ENCODE measurements around the gene TUSC2.

TUSC2 gene

DNA sequence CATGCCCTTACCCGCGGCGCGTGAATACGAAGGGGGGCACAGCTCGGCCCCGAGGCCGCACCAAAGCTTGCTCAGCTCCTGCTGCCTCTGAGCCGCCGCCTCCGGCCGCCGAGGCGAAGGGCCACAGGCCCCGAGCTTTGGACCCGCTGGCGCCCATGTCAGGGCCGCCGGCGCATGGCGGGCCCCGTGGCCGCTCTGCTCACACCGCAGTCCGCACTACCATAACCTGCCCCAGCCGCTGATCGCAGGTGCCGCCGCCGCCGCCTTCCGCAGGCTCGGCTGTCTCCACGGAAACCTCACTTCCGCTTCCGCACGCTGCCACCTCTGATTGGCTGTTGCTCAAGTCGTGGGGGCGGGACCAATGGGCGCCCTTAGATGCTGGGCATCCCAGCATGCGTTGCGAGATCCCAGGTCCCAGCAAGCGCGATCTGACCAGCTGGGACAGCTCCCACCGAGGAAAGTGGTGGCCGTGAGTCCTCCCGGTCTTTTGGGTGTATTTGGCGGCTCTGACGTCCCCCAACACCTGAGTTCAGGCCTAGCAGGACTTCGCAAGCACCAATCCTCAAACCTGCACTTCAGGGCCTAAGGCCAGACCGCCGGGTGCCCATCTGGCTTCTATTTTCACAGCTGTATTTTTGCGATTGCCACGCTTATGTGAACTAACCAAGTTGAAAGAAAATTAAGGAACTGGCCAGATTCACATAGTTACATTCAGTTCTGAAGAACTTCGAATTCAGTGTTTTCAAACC, at the start of gene TUSC2:
Gene TUSC2, minus strand, starts transcription at position 281 of the 749 bp plus-strand sequence. Its CDS starts 124 bp downstream, at position 157.
- DNase-seq, result peak; percentile 79 to 92

GRCh38 chr3:50375258-50375931, 47.4 kb upstream of the TUSC2 start:
- DNase-seq, result no peak

DNA sequence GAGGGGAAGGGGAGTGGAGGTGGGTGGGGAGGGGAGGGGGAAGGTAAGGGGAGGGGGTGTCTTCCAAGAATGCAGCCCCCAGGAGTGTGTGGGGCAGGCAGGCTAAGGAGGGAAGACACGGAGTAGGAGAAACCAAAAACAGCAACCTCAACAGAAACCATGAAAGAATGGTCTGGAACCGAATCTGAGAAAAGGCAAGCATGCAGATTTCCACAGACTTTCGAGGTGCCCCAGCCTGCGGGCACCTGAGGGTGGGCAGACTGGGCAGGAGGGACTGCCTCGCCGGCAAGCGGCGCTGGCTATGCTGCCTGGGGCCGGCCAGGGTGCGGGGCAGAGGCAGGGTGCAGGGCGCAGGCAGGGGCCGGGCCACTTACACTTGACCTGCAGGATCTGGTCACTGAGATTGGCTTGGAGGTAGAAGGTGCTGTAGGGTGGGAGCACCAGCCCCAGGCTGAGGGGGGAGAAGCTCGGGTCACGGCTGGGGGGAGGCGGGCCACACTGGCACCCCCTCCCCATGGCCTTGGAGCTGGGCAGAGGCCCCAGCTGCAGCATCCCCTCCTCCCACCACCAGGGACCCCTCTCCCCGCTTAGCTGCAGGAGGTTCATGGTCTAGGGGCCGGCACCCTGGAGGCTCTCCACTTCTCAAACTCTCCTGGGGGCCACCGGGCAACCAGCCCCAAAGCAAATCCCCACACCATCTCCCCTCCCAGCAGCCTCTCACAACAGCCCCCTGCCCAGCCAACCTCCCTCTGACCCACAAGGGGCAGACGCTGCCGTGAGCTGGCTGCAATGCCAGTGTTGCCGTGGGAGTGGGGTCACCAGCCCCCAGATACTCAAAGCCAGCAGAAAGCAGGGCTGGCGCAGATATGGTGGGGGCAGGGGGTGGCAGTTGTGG, 46.6 kb upstream of the TUSC2 start:
- no peak for DNase-seq

DNA sequence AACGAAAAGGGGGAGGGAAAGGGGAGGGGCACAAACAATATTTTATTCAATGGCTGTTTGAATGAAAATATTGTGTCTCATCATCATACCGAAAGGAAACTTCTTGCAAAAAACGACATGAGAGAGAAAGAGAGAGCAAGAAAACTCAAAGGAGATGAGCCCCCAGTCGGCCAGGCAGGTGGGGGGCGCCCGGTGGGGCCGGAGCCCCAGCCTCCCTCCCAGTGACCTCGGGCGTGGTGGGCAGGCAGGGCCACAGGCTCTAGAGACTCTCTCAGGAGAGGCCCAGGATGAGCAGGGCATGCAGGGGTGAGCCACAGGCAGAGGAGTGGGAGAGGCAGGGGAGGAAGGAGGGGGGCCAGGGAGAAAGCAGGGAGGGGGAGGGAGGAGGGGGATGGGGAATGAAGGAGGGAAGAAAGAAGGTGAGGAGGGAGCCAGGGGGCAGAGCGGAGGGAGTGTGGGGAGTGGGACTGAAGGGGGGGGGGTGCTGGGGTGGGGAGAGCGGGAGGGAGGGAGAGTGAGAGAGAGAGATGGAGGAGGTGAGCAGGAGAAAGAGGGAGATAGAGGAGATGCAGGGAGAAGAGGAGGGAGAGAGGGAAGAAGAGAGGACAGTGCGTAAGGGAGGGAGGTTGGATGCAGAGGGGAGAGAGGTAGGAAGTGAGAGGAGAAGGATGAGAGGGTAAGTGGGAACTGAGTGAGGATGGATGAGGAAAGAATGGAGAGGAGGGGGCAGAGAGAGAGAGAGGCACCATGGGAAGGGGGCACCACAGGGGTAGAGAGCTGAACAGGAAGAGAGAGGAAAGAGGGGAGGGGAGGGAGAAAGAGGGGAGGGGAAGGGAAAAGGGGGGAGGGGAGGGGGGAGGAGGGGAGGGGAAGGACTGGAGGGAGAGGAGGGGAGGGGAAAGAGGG, 45.4 kb upstream of the TUSC2 start:
- no peak for DNase-seq

DNA sequence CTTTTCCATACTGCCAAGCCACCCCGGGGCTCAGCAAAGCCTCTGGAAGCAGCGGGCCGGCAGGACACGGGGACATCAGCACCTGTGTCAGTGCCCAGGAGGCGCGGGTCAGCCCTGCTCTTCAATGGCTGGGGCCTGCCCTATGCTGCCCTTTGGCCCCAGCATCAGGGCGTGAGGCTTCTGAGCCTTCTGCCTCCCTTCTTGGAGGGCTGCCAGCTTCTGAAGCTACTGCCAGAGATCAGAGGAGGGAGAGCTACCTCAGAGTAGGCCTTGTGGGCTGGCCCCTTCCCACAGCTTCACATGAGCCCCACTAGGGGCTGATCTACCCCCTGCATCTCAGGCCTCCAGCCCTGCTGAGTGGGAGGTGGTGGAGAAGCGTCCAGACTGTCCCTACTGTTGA, 44.3 kb upstream of the TUSC2 start:
- DNase-seq, result no peak

DNA sequence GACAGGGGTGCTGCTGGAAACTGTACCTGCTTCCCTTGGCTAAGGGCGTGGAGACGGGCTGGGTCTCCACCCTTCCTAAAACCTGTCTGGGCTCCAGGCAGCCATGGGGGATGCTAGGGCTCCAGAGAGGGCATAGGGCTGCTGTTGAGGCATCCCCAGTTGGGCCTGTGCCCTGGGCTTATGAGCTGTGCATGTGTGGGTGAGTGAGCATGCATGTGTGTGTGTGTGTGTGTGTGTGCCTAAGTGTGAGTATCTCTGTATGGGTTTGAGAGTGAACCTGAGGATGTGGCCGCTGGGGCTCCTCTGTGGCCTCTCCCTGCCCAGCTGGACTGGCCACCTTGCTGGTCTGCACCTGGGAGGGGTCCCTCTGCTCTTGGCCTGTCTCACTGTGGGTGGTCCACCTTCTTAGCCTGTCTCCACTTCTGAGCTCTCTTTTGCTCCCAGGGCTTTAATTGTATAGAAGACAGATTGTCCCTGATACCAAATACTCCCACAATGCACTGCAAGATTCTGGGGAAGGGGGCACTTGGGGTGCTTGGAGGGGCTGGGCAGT, 43.2 kb upstream of the TUSC2 start:
- no peak for DNase-seq

DNA sequence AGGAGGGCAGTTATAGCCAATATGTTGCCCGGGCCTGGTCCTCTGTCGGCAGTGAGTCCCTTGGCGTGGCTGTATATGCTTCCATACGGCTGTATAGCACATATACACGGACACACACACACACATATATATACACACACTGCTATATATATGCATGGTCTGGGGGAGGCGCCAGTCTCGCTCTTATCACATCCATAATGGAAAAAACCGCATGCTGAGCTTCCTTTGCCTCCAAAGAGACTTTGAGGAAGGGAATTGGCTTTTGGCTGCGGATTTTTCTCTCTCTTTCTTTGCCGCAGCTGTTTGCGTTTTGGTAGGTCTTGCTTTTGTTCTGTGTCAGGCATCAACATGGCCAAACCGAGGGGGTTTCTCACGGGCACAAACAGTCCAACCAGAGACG, 42.6 kb upstream of the TUSC2 start:
- DNase-seq, result no peak

DNA sequence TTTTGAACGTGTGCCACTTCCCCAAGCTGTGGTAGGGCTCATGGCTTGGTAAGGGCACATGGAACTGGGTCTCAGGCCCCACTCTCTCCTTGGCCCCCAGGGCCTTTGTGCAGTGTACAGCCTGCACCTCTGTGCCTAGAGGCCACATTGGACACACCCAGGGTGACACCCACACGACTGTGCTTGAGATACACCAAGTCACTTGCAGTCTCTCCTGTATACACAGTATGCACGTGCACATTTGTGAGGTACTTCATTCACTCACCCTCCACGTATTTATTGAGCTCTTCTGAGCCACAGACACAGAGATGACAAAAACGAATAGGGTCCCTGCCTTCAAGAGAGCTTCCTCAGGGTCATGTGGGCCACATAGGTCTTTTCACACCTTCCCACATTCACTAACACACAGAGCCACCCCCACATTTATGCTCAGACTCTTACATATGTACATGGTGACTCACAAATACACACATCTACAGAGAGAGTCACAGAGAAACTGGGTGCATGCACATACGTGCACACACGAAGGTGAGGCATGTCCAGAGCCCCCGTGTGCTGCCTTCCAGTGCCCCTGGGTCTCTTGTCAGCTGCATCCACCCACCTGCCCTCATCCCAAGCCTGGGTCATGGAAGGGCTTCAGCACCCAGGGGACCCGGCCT, 41.1 kb upstream of the TUSC2 start:
- DNase-seq, result no peak

DNA sequence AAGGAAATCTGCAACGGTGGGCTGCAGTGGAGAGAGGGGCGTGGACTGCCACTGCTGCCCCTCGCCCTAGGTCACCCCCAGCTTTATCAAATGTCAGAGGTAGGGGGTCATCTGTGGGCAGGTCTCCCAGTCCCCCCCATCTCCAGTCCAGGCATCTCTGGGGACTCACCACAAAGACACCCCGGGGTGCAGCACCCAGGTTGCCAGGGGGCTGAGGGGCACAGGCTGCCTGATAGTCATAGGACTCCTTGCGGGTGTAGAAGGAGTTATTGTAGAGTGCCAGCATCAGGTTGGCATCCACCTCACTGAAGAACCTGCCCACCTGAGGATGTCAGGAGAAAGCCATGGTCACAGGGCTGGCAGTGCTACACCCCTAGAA, 37.8 kb upstream of the TUSC2 start:
- no peak for DNase-seq

DNA sequence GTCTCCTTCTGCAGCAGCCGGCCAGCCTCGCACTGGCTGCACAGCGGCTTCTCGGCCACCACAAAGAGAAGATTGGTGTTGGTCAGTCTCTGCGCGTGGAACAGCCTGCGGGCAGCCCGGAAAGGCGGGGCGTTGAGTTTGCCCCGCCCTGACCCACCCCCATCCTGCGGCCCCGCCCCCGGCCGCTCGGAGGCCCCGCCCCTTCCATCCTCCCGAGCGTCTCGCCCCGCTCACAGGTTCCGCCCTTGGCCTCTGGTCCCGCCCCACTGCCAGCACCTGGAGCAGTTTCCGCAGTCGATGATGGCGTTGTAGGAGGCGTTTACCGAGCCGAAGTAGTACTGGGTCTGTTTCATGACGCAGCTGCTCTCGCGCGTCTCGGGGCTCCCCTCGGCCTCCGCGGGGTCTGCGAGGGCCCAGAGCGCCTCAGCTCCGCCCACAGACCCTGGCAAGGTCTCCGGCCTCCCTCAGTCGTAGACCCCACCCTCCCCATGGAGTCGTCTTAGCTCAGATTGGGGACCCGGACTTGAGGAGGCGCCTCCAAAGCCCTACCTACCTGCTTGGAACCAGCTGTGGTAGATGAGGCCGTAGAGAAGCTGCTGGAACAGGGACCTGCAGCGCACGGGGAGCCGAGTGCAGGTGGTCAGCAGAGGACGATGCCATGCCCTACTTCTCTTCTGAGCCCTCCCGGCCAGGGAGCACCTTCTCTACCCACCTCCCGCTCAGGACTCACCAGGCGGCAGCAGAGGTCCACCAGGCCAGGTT, 37.2 kb upstream of the TUSC2 start:
- peak; percentile 46 to 66 for DNase-seq

- DNase-seq, result no peak
Measured at GRCh38 chr3:50364573-50365079, 36.6 kb upstream of the TUSC2 start.

DNA sequence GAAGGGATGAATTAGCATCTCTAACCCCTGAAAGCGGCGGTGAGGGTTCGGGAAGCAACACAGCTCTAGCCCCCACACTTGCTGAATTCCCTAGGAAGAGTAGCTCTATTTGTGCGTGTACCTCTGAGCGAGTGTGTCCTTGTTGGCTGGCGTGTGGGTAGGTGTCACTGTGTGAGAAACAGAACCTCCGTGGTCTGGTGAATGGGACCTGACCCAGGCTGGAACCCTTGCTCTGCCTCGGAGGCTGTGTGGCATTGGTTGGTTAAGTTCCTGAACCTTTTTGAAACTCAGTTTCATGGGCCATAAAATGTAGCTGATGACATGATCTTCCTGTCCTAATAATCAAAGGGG, 31.7 kb upstream of the TUSC2 start:
- no peak for DNase-seq

GRCh38 chr3:50358911-50359759, 31.1 kb upstream of the TUSC2 start, which contains the start of gene TMEM115:
Gene TMEM115 (minus strand): TSS chr3:50359521. CDS start chr3:50359063, 458 bp downstream.
- DNase-seq, result peak; percentile 64 to 97

GRCh38 chr3:50358355-50358910, 30.4 kb upstream of the TUSC2 start:
- DNase-seq, result no peak

- no peak for DNase-seq
Measured at GRCh38 chr3:50357481-50357880, 29.5 kb upstream of the TUSC2 start.

- DNase-seq, result no peak
Measured at GRCh38 chr3:50356553-50356952, 28.5 kb upstream of the TUSC2 start.

GRCh38 chr3:50355829-50356552, 28.0 kb upstream of the TUSC2 start:
- DNase-seq, result no peak

DNA sequence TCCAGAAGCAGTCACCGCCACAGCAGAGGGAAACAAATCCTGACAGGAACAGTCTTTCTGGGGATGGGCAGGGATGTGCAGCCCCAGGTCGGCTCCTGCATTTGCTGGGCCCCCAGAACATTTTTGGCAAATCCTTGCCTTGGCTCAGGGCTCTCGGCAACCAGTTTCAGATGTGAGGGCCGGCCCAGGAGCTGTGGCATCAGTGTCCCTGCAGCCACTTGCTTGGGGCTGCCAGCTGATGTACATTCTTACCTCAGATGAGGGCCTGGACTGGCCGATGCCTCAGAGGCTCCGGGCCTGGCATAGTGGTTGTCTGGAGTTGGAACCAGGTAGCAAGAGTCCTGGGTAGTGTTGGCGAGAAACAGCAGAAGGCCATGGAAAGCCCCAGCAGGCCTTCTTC, 26.8 kb upstream of the TUSC2 start:
- no peak for DNase-seq
